ENCODE results near the gene PTGER3. TPM values are rescaled to one million over a fixed set of nuclear protein-coding genes. Genes with fewer than 3 reads are reported as not detected.
"Not testable (repeated sequence)": the region's sequence is repeated elsewhere in the genome, so short reads cannot be mapped to it uniquely, and the experiment has no call there.

PTGER3 gene
- total RNA-seq, 1 experiment from 2014 or later = not detected

DNA sequence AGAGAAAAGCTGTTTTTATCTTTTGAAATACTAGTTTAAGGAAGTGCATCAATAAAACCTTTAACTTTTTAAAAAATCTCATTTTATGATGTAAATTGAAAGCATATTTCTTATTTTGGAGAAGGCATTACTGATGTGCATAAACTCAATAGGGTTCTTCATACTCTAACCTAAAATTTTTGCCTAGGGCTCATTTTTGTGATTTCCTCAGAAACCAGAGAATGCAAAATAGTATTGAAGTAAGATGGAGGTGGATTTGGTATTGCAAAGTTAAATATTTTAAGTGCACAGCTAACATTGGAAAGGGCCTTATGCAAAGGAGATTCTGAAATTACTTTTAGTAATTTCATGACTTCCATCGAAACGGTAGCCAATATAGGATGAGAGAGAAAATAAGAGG lies 101.9 kb downstream of the PTGER3 start:
- CTCF ChIA-PET = no interaction called here
- intact Hi-C loops (cut with micrococcal nuclease) = no loop called here
- H3K4me3 Mint-ChIP-seq (ENCODE audit: unreplicated experiment) = no peak overlapping the region
- no TSS peak for BruUV-seq (replicated peaks)
- H3K27me3 Mint-ChIP-seq (ENCODE audit: insufficient read depth, unreplicated experiment) = no peaks in the 10 kb centered on the region
- DNase-seq (ENCODE audit: unreplicated experiment) = no peak
- POLR2A ChIA-PET = no interaction called here
- TF ChIP-seq, protein P1, sequence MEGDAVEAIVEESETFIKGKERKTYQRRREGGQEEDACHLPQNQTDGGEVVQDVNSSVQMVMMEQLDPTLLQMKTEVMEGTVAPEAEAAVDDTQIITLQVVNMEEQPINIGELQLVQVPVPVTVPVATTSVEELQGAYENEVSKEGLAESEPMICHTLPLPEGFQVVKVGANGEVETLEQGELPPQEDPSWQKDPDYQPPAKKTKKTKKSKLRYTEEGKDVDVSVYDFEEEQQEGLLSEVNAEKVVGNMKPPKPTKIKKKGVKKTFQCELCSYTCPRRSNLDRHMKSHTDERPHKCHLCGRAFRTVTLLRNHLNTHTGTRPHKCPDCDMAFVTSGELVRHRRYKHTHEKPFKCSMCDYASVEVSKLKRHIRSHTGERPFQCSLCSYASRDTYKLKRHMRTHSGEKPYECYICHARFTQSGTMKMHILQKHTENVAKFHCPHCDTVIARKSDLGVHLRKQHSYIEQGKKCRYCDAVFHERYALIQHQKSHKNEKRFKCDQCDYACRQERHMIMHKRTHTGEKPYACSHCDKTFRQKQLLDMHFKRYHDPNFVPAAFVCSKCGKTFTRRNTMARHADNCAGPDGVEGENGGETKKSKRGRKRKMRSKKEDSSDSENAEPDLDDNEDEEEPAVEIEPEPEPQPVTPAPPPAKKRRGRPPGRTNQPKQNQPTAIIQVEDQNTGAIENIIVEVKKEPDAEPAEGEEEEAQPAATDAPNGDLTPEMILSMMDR (IDR thresholded peaks at IDR 0.05; ENCODE audit: unreplicated experiment) = no peak
- H3K36me3 Mint-ChIP-seq (ENCODE audit: insufficient read depth, unreplicated experiment) = no peaks in the 10 kb centered on the region
- H3K27ac Mint-ChIP-seq (ENCODE audit: low read depth, unreplicated experiment) = no peak overlapping the region
- H3K9me3 Mint-ChIP-seq (ENCODE audit: unreplicated experiment) = no peaks in the 10 kb centered on the region
- H3K4me1 Mint-ChIP-seq (ENCODE audit: insufficient read depth, unreplicated experiment) = no peaks in the 10 kb centered on the region

DNA sequence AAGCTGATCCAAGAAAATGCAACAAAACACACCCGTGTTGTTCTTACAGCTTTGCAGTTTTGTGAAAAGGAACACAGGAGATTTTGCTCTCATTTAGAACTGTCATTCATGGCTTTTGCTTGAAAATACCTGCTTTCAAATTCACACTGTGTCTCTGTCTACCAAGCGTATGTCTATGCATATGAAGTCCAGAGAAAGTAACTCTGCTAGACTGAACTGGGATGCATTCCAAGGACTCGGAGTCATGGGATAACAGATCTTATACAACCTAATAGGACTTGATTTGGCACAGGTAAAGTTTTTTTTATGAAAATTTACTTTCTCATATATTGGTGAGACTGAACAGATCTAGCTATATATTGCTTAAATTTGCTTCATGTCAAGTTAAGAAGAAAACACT lies 102.4 kb downstream of the PTGER3 start:
- H3K9me3 Mint-ChIP-seq (ENCODE audit: unreplicated experiment) = peaks cover 4% of the 10 kb centered on the region
- intact Hi-C loops (cut with micrococcal nuclease) = no loop called here
- H3K4me1 Mint-ChIP-seq (ENCODE audit: insufficient read depth, unreplicated experiment) = no peaks in the 10 kb centered on the region
- H3K36me3 Mint-ChIP-seq (ENCODE audit: insufficient read depth, unreplicated experiment) = no peaks in the 10 kb centered on the region
- ChIA-PET POLR2A (no interaction called here), CTCF (no interaction called here)
- no peak overlapping the region for H3K4me3 Mint-ChIP-seq (ENCODE audit: unreplicated experiment)
- H3K27ac Mint-ChIP-seq (ENCODE audit: low read depth, unreplicated experiment) = no peak overlapping the region
- TF ChIP-seq, protein P1 (IDR thresholded peaks at IDR 0.05; ENCODE audit: unreplicated experiment) = no peak
- DNase-seq (ENCODE audit: unreplicated experiment) = no peak
- no peaks in the 10 kb centered on the region for H3K27me3 Mint-ChIP-seq (ENCODE audit: insufficient read depth, unreplicated experiment)
- no TSS peak for BruUV-seq (replicated peaks)

DNA sequence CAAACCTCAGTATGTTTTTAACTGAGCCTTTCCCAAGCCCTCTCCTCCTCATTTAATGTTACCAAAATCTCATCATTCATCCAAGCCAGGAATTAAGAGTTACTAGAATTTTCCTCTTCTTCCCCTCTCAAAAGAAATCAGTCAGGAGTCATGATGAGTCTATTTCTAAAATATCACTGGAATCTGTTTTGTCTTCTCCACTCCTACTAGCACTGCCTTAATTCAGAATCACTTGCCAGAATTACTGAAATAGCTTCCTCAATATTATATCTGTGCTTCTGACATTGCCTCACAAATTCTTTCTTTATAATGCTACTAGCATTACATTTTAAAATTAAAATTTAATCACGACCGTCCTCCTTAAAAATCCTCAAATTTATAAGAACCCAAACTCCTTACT lies 106.1 kb downstream of the PTGER3 start:
- POLR2A ChIA-PET = no interaction called here
- no peak overlapping the region for H3K4me3 Mint-ChIP-seq (ENCODE audit: unreplicated experiment)
- BruUV-seq (replicated peaks) = no TSS peak
- TF ChIP-seq, protein P1 (IDR thresholded peaks at IDR 0.05; ENCODE audit: unreplicated experiment) = no peak
- DNase-seq (ENCODE audit: unreplicated experiment) = no peak
- CTCF ChIA-PET = no interaction called here
- peaks cover 9% of the 10 kb centered on the region for H3K9me3 Mint-ChIP-seq (ENCODE audit: unreplicated experiment)
- H3K27ac Mint-ChIP-seq (ENCODE audit: low read depth, unreplicated experiment) = no peak overlapping the region
- H3K27me3 Mint-ChIP-seq (ENCODE audit: insufficient read depth, unreplicated experiment) = no peaks in the 10 kb centered on the region
- no peaks in the 10 kb centered on the region for H3K4me1 Mint-ChIP-seq (ENCODE audit: insufficient read depth, unreplicated experiment)
- H3K36me3 Mint-ChIP-seq (ENCODE audit: insufficient read depth, unreplicated experiment) = no peaks in the 10 kb centered on the region
- intact Hi-C loops (cut with micrococcal nuclease) = no loop called here

DNA sequence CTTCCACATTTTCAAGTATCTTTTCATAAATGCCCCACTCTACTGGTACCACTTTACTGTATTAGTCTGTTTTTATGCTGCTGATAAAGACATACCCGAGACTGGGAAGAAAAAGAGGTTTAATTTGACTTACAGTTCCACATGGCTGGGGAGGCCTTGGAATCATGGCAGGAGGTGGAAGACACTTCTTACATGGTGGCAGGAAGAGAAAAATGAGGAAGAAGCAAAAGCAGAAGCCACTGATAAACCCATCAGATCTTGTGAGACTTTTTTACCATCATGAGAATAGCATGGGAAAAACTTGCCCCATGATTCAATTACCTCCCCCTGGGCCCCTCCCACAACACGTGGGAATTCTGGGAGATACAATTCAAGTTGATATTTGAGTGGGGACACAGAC lies 107.2 kb downstream of the PTGER3 start:
- H3K27me3 Mint-ChIP-seq (ENCODE audit: insufficient read depth, unreplicated experiment); H3K4me1 Mint-ChIP-seq (ENCODE audit: insufficient read depth, unreplicated experiment); BruUV-seq (replicated peaks); CTCF ChIA-PET; POLR2A ChIA-PET; intact Hi-C loops (cut with micrococcal nuclease); H3K36me3 Mint-ChIP-seq (ENCODE audit: insufficient read depth, unreplicated experiment); H3K27ac Mint-ChIP-seq (ENCODE audit: low read depth, unreplicated experiment); H3K4me3 Mint-ChIP-seq (ENCODE audit: unreplicated experiment); H3K9me3 Mint-ChIP-seq (ENCODE audit: unreplicated experiment); DNase-seq (ENCODE audit: unreplicated experiment): not testable (repeated sequence)

DNA sequence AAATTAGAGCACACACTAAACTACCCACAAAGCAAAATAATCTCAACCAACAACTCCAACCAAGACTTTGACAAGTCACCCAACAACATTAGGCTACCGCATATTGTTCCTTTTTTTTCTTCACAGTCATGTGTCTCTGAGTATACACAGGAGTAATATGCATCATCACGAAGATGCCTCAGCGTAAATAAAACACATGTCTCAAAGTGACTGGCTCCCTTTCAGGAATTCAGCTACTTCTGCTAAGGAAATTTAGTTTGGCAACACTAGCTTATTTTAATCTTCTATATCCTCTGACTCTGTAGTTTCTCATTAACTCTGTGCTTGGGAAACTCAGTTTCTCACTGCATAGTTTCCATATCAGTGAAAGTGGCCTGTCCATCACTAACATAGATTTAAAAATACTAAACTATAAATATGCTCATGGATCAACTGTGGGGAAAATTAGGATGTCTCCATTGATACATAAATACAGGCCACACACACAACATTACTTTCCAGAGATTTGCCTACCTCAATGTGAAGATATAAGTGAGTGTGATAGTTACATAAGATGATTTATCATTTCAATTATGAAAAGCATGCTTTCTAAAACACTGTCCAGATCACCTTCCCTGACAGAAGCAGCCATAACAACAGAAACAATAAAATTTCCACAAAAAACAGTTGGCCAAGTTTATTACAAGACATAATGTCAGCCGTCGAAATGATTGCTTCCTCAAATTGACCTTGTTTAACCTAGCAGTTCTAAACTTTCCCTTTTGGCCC lies 113.2 kb downstream of the PTGER3 start:
- Mint-ChIP-seq H3K4me3 (ENCODE audit: unreplicated experiment) (no peak overlapping the region), H3K27ac (ENCODE audit: low read depth, unreplicated experiment) (no peak overlapping the region), H3K27me3 (ENCODE audit: insufficient read depth, unreplicated experiment) (no peaks in the 10 kb centered on the region), H3K4me1 (ENCODE audit: insufficient read depth, unreplicated experiment) (no peaks in the 10 kb centered on the region), H3K36me3 (ENCODE audit: insufficient read depth, unreplicated experiment) (no peaks in the 10 kb centered on the region), H3K9me3 (ENCODE audit: unreplicated experiment) (no peaks in the 10 kb centered on the region)
- ChIA-PET CTCF (no interaction called here), POLR2A (no interaction called here)
- intact Hi-C loops (cut with micrococcal nuclease) = no loop called here
- BruUV-seq (replicated peaks) = no TSS peak
- no peak for DNase-seq (ENCODE audit: unreplicated experiment)
- TF ChIP-seq, protein P1 (IDR thresholded peaks at IDR 0.05; ENCODE audit: unreplicated experiment) = no peak

Measured in MCF 10A (cell line).